ENCODE measurements around the gene TRIM8.

GRCh38 chr10:102613785-102614184 lies 30.5 kb upstream of the TRIM8 start:
- TF ChIP-seq CTCF (IDR thresholded peaks at IDR 0.05) (no peak), ZNF263 (CRISPR knock-in tag; IDR thresholded peaks at IDR 0.05; ENCODE audit: low read depth) (no peak), ATF2 (CRISPR knock-in tag; IDR thresholded peaks at IDR 0.05; ENCODE audit: borderline replicate concordance, low read depth) (no peak), ZNF138 (CRISPR knock-in tag; conservative IDR thresholded peaks at IDR 0.05) (no peak), NR3C1 (CRISPR knock-in tag; conservative IDR thresholded peaks at IDR 0.05; ENCODE audit: low read depth) (no peak)

All from WTC11 (cell line).